ENCODE results near the gene EGFR.

DNA sequence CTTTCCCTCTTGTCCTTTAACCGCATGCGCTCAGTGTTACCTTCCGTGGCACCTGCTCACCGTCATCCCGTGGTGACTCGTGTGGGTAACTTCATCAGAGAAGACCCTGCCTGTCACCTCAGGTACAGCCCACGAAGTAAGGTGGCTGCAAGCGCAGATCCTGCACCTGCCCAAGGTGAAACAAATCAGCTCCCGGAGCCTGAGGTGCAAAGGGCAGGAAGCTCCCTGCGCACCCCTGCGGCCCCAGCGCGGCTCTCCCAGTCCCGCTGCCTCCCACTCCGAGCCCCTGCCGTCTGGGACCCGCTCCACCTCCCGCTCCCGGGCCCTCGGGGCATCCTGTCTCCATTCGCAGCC lies 235.4 kb downstream of the EGFR start:
- TF ChIP-seq, protein P1, sequence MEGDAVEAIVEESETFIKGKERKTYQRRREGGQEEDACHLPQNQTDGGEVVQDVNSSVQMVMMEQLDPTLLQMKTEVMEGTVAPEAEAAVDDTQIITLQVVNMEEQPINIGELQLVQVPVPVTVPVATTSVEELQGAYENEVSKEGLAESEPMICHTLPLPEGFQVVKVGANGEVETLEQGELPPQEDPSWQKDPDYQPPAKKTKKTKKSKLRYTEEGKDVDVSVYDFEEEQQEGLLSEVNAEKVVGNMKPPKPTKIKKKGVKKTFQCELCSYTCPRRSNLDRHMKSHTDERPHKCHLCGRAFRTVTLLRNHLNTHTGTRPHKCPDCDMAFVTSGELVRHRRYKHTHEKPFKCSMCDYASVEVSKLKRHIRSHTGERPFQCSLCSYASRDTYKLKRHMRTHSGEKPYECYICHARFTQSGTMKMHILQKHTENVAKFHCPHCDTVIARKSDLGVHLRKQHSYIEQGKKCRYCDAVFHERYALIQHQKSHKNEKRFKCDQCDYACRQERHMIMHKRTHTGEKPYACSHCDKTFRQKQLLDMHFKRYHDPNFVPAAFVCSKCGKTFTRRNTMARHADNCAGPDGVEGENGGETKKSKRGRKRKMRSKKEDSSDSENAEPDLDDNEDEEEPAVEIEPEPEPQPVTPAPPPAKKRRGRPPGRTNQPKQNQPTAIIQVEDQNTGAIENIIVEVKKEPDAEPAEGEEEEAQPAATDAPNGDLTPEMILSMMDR (IDR thresholded peaks at IDR 0.05), result no peak
- no peak for TF ChIP-seq POLR2A (IDR thresholded peaks at IDR 0.05)

All from prostate gland (tissue), 2 donors.